Myometrial cell (primary cell): Measurements from ENCODE around the gene ZNF587. TPM values are rescaled to one million over a fixed set of nuclear protein-coding genes. Genes with fewer than 3 reads are reported as not detected.

Experiments used
- total RNA-seq: library from RNA; depleted of rRNA; stranded (reverse); fragments of >200 nt; gene quantifications from 2 replicates; pipeline ENCODE4 v1.2.3, GENCODE V29; 2015

Gene ZNF587
- total RNA-seq, result 6.3 and 14.9 TPM in 2 replicates

GRCh38 chr19:57849666-57850473 lies at the start of gene ZNF587:
Gene ZNF587 (plus strand): TSS chr19:57849859. CDS start chr19:57850039, 180 bp downstream.

GRCh38 chr19:57814505-57815246 lies 35.0 kb upstream of the ZNF587 start, which contains the start of gene ZNF552:
Gene ZNF552 (minus strand): TSS chr19:57814913. CDS start chr19:57814743, 170 bp downstream.

GRCh38 chr19:57830071-57830602 lies 19.5 kb upstream of the ZNF587 start, which contains the start of gene ZNF587B:
Gene ZNF587B (plus strand): TSS chr19:57830299. CDS start chr19:57830529, 230 bp downstream.

GRCh38 chr19:57888560-57889231 lies 39.0 kb downstream of the ZNF587 start, which contains the start of gene ZNF814:
Gene ZNF814 (minus strand): TSS chr19:57889037. CDS start chr19:57888802, 235 bp downstream.

Other genes starting within 250 kb of the ZNF587 start
- gene ZNF530, start 250.0 kb upstream of the ZNF587 start, total RNA-seq, result 2.5 and 3.2 TPM in 2 replicates
- gene ZNF134, start 235.6 kb upstream of the ZNF587 start, total RNA-seq, result 8.7 and 13.0 TPM in 2 replicates
- gene ZNF211, start 216.7 kb upstream of the ZNF587 start, total RNA-seq, result 2.6 and 7.4 TPM in 2 replicates
- not detected in 2 replicates for gene ZSCAN4, start 180.9 kb upstream of the ZNF587 start, total RNA-seq
- gene ZNF551, start 167.9 kb upstream of the ZNF587 start, total RNA-seq, result 2.0 and 7.8 TPM in 2 replicates
- gene ZNF154, start 140.7 kb upstream of the ZNF587 start, total RNA-seq, result not detected in 2 replicates
- 4.4 and 7.5 TPM in 2 replicates for gene ZNF671, start 122.2 kb upstream of the ZNF587 start, total RNA-seq
- 4.4 and 5.2 TPM in 2 replicates for gene ZNF776, start 103.0 kb upstream of the ZNF587 start, total RNA-seq
- gene ZNF586, start 80.2 kb upstream of the ZNF587 start, total RNA-seq, result 6.2 and 8.1 TPM in 2 replicates
- gene ZNF552, start 34.9 kb upstream of the ZNF587 start, total RNA-seq, result 1.6 and 1.7 TPM in 2 replicates
- 2.0 and 4.6 TPM in 2 replicates for gene ZNF587B, start 19.6 kb upstream of the ZNF587 start, total RNA-seq
- gene ZNF814, start 39.2 kb downstream of the ZNF587 start, total RNA-seq, result 0.71 and 1.4 TPM in 2 replicates
- gene ZNF417, start 66.7 kb downstream of the ZNF587 start, total RNA-seq, result 3.0 and 6.1 TPM in 2 replicates
- 0.29 and 1.8 TPM in 2 replicates for gene ZNF418, start 85.5 kb downstream of the ZNF587 start, total RNA-seq
- gene ZNF256, start 97.8 kb downstream of the ZNF587 start, total RNA-seq, result 0.29 and 3.5 TPM in 2 replicates
- not detected in 2 replicates for gene C19orf18, start 124.7 kb downstream of the ZNF587 start, total RNA-seq
- gene ZNF606, start 153.0 kb downstream of the ZNF587 start, total RNA-seq, result 1.7 and 6.4 TPM in 2 replicates
- not detected in 2 replicates for gene ZSCAN1, start 184.2 kb downstream of the ZNF587 start, total RNA-seq
- gene ZNF135, start 209.4 kb downstream of the ZNF587 start, total RNA-seq, result 0.58 and 2.5 TPM in 2 replicates
- 22.2 and 43.2 TPM in 2 replicates for gene ZSCAN18, start 248.4 kb downstream of the ZNF587 start, total RNA-seq